ENCODE results near the gene TFRC.
"Not testable (repeated sequence)": the region's sequence is repeated elsewhere in the genome, so short reads cannot be mapped to it uniquely, and the experiment has no call there.

TFRC gene

DNA sequence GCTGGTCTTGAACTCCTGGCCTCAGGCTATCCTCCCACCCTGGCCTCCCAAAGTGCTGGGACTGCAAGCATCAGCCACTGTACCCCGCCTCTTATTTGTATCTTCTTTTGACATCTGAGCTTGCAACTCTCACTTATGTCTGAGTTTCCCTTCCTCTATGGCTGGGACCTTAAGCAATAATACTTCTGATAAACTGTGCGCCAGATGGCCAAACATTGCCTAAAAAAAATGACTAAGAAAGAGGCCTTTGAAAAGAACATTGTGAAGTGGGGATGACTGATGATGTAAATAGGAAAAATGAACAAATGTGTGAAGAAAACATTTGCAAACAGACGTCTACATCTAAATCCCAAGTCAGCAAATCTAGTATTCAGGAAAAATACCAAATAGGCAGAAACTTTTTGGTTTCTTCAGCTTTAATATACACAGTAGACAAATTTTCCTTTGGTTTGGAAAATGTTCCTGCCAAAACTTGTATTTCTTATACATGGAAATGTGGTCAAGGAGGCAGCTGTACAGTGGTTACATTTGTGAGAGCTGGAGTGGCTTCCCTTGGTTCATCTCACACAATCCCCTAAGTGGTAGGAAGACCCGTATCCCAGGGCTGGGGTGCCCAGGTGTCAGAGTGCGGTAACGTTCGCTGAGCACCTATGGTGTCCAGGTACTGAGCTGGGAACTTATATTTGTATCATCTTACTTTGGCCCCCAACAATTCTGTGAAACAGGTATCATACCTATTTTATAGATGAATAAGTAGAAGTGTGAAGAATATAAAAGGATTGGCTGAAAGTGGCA lies 11.6 kb upstream of the TFRC start:
- intact Hi-C loops (cut with DNase I) = no loop called here
- peak in 1 of 42 donors; percentile 8 for DNase-seq

DNA sequence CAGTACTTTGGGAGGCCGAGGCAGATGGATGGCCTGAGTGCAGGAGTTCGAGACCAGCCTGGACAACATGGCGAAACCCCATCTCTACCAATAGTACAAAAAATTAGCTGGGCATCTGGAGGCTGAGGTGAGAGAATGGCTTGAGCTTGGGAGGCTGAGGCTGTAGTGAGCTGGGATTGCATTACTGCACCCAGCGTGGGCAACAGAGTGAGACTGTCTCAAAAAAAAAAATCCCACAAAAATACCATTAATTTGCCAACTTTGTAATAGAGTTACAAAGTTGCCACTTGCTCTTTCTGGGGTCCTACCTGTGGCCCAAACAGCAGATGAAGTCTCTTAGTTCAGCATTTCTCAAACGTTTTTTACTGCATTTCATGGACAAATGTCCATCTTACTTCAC lies 6.0 kb upstream of the TFRC start:
- DNase-seq = no peak
- intact Hi-C loops (cut with DNase I) = no loop called here

GRCh38 chr3:196082619-196082971 lies 705 bp upstream of the TFRC start:
- intact Hi-C loops (cut with DNase I) = loop anchor here (5.0 kb wide), 1 partner anchor 110 kb away; no protein-coding TSS in a partner anchor
- DNase-seq = peak in 1 of 42 donors; percentile 4

DNA sequence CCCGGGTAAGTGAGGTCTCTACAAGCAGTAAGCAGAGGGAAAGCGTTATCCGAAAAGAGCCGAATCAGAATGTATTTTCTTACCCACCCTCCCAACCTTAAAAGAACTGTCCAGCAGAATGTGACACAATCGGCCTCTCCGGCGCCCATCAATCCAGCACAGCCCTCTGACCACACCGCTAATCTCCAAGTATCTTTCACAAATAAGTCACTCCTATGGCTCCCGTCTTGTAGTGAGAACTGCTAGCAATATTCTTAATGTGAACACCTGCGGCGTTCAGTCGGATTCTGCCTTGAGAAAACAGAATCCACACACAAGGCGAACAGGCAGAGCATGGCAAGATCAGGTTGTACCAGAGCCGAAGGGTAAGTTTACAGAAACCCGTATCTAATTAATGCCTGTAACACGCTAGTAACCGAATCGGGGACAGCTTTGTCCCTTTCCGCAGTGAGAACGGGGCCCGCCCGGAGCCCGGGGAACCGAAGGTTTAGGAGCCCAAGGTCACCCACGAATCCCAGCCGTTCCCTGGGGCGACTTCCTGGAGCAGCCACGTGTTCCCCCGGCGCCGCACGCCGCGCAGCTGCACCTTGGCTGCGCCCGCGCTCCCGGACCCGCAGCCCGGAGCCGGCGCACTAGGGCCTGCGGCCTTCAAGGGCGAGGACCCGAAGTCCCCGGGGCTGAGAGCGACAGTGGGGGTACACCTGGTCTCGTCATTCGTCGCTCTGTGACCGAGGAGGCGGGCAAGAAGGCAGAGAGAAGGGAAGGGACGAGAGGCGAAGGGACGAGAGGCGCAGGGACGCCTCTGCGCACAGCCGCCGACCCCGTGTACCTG lies 672 bp downstream of the TFRC start:
- DNase-seq = peak; percentile 37 to 92 (median 81)
- intact Hi-C loops (cut with DNase I) = loop anchor here (5.0 kb wide), 1 partner anchor 111 kb away; no protein-coding TSS in a partner anchor

DNA sequence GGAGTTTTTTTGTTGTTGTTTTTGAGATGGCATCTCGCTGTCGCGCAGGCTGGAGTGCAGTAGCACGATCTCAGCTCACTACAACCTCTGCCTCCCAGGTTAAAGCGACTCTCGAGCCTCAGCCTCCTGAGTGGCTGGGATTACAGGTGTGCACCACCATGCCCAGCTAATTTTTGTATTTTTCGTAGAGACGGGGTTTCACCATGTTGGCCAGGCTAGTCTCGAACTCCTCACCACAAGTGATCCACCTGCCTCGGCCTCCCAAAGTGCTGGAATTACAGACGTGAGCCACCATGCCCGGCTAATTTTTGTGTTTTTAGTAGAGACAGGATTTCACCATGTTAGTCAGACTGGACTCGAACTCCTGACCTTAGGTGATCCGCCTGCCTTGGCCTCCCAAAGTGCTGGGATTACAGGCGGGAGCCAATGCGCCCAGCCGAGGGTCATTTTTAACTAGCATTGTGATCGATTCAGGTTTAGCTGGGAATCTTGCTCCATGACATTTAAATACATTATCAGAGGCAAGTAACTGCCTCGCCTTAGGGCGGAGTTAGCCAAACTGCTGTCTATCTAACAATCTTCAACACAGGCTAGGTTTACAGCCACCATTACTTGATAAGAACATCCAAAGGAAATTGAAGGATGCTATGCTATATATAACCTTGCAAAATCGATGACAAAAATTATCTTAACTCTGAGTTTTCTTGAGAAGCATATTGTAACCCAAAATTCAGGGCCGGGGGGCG lies 1.6 kb downstream of the TFRC start:
- intact Hi-C loops (cut with DNase I) = loop anchor here (5.0 kb wide), 1 partner anchor 112 kb away; no protein-coding TSS in a partner anchor
- DNase-seq = not testable (repeated sequence)

- DNase-seq = no peak
- intact Hi-C loops (cut with DNase I) = loop anchor here (5.0 kb wide), 1 partner anchor 113 kb away; no protein-coding TSS in a partner anchor
These were observed 2.2 kb downstream of the TFRC start for GRCh38 chr3:196079682-196080081.

- no peak for DNase-seq
- intact Hi-C loops (cut with DNase I) = no loop called here
These were observed 6.9 kb downstream of the TFRC start for GRCh38 chr3:196075013-196075412.

DNA sequence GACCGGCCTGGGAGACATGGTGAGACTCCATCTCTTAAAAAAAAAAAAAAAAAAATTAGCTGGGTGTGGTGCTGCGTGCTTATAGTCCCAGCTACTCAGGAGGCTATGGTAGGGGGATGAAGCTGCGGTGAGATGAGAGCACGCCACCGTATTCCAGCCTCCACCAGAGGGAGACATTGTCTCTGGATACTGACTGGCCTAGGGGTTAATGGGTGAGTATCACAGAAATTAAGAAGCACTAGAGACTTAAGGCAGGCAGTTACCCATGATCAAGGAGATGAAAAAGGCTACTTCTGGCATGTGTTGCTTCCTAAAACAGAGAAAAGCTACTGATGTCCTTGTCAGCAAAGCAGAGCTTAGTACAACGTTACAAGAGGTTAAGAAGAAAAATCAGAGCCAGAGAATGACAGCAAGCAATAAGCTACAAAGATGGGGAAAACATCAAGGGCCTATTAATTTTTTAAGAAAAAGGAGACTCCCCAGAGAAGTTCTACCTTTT lies 8.6 kb downstream of the TFRC start:
- DNase-seq = peak in 41 of 42 donors; percentile 19 to 88 (median 67)
- intact Hi-C loops (cut with DNase I) = loop anchor here (5.0 kb wide), 1 partner anchor 124 kb away; no protein-coding TSS in a partner anchor

DNA sequence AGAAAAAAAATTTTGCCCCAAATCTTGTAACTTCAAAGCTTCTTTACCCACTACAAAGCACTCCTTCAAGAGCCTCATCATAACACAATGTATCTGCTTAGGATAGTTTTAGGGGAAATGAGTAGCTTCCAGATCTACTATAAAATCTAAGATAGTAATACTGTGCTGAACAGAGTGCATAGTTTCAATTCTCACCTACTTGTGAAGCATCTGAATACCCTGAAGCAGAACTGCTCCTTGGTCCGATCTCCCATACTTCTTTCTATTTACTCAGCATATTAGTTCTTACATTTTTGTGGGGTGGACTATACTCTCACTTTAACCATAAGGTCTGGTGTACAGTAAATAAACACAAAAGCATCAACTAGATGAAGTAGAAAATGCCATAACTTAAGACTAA lies 9.6 kb downstream of the TFRC start:
- intact Hi-C loops (cut with DNase I) = loop anchor here (5.0 kb wide), 1 partner anchor 125 kb away; no protein-coding TSS in a partner anchor
- no peak for DNase-seq

DNA sequence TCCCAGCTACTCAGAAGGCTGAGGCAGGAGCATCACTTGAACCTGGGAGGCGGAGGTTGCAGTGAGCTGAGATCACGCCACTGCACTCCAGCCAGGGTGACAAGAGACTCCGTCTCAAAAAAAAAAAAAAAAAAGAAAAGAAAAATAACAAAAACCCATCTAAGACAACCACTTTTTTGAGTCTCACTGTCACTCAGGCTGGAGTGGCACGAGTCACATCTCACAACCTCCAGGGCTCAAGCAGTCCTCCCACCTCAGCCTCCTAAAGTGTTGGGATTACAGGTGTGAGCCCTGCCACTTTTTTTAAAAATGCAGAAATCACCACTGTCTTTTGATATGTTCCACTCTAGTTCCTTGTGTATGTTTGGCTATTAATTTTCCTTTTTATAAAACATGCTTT lies 13.1 kb downstream of the TFRC start:
- intact Hi-C loops (cut with DNase I) = not testable (repeated sequence)

DNA sequence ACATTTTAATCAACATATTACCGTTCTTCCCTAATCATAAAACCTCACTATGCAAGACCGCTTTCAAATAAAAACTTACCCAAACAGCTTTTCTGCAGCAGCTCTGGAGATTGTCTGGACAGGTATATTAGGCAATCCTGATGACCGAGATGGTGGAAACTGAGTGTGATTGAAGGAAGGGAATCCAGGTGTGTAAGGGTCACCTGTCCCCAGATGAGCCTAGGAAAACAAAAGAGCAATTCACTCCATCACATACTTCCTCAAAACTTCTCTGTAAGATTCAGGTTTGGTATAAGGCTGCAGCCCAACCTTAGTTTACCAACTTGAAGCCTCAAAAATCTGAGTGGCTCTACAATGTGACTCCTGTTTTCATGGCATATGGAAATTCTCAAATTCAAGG lies 14.5 kb downstream of the TFRC start:
- intact Hi-C loops (cut with DNase I) = no loop called here
- no peak for DNase-seq

More for the DNA sequence above, 13.1 kb downstream of the TFRC start:
- not testable (repeated sequence) for DNase-seq

DNA sequence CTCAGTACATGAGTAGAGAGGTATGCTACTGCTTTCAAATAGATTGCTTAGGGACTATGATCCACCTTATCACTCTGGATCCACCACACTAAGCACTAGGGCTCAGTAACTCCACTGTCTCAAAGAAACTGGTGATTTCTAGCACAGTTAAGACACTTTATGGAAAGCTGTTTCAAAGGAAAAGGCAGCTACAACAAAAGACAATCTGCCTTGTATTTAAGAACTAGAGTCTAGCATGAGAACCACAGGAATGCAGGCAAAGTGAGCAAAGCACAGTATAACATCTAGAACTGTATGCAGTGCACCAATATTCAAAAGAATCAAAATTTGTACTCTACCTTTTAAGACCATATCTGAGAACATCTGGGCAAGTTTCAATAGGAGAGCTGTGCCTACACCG lies 17.9 kb downstream of the TFRC start:
- intact Hi-C loops (cut with DNase I) = no loop called here
- no peak for DNase-seq

GRCh38 chr3:196063456-196063855 lies 18.4 kb downstream of the TFRC start:
- intact Hi-C loops (cut with DNase I) = no loop called here
- no peak for DNase-seq

DNA sequence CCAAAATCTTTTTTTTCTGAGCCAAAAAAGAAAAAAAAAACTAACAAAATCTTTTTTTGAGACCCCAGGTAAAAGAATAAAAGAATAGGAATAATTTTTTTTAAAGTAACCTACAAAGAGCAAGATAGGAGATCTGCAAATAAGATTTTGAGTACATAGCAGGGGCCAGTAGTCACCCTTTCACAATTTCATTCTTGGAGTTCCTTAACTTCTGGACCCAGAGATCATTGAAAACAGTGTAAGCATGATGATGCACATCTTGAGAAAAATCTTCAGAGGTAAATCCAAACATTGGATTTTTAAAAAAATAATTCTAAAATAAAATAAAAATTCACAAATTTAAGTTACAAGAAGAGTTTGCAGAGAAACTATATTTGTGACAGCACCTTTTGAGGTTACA lies 18.8 kb downstream of the TFRC start:
- intact Hi-C loops (cut with DNase I) = no loop called here
- DNase-seq = no peak

- intact Hi-C loops (cut with DNase I) = no loop called here
- no peak for DNase-seq
These were observed 21.1 kb downstream of the TFRC start for GRCh38 chr3:196060834-196061233.

GRCh38 chr3:196057760-196058331 lies 24.0 kb downstream of the TFRC start:
- DNase-seq = no peak
- intact Hi-C loops (cut with DNase I) = no loop called here

DNA sequence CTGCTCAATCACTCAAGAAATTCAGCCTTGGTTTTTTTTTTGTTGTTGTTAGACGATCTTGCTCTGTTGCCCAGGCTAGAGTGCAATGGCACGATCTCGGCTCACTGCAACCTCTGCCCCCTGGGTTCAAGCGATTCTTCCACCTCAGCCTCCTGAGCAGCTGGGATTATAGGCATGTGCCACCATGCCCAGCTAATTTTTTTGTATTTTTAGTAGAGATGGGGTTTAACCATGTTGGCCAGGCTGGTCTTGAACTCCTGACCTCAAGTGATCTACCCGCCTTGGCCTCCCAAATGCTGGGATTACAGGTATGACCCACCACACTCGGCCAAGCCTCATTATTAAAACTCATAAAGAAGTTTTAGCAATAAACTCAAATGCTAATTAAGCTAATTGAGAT lies 25.5 kb downstream of the TFRC start:
- DNase-seq; intact Hi-C loops (cut with DNase I): not testable (repeated sequence)

DNA sequence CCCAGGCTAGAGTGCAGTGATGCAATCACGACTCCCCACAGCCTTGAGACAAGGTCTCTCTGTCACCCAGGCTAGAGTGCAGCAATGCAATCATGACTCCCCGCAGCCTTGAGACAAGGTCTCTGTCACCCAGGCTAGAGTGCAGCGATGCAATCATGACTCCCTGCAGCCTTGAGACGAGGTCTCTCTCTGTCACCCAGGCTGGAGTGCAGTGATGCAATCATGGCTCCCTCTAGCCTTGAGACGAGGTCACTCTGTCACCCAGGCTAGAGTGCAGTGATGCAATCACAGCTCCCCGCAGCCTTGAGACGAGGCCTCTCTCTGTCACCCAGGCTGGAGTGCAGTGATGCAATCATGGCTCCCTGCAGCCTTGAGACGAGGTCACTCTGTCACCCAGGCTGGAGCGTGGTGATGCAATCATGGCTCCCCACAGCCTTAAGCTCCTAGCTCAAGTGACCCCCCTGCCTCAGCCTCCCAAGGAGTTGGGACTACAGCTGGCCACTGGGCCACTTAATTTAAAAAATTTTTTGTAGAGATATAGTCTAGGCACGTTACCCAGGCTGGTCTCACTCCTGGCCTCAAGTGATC lies 26.1 kb downstream of the TFRC start:
- intact Hi-C loops (cut with DNase I) = no loop called here
- no peak for DNase-seq
